GM21367 (cell line): ENCODE results near the gene CCDC186.

ENCODE experiments used
- ATAC-seq: cut with Tn5 transposase; IDR thresholded peaks from one replicate; pipeline ENCODE4 v1.9.1; 2021; ENCODE audit not compliant: unreplicated experiment

CCDC186 gene

GRCh38 chr10:114071178-114071577 lies 102.8 kb downstream of the CCDC186 start:
- ATAC-seq, result no peak
